HG02884 (cell line): Measurements from ENCODE around the gene MEGF8.

ENCODE experiments used
- ATAC-seq: cut with Tn5 transposase; IDR thresholded peaks from one replicate; pipeline ENCODE4 v1.9.1; 2021; ENCODE audit warnings: mild to moderate bottlenecking, moderate library complexity; ENCODE audit not compliant: unreplicated experiment

MEGF8 gene

DNA sequence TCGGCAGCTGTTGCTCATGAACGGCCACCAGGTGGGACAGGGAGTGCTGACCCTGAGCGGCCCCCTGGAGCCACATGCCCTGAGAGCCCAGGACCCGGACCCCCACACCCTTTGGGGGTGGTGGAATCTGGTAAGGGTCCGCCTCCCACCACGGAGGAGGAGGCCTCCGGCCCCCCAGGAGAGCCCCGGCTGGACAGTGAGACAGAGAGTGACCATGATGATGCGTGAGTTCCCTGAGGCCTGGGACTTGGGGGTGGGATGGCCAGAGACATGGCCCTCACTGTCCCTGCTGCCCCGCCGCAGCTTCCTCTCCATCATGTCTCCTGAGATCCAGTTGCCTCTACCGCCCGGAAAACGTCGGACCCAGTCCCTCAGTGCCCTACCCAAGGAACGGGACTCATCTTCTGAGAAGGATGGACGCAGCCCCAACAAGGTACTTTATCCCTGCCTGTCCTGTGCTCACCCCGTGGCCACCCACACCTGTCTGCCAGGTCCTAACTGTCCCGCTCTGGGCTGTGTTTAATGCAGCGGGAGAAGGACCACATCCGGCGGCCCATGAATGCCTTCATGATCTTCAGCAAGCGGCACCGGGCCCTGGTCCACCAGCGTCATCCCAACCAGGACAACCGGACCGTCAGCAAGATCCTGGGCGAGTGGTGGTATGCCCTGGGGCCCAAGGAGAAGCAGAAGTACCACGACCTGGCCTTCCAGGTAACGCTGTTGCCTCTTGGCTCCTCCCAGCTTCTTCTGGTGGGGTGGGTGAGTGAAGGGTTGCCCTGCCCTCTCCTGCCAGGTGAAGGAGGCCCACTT lies 38.2 kb upstream of the MEGF8 start:
- ATAC-seq, result no peak

DNA sequence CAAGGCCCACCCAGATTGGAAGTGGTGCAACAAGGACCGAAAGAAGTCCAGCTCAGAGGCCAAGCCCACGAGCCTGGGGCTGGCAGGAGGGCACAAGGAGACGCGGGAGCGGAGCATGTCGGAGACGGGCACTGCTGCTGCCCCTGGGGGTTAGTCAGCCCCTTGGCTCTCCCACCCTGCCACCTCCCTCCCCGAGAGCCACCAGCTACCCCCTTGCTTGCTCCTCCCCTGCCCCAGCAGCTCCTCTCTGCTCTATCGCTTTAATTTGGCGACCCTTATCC lies 37.7 kb upstream of the MEGF8 start:
- ATAC-seq, result no peak

DNA sequence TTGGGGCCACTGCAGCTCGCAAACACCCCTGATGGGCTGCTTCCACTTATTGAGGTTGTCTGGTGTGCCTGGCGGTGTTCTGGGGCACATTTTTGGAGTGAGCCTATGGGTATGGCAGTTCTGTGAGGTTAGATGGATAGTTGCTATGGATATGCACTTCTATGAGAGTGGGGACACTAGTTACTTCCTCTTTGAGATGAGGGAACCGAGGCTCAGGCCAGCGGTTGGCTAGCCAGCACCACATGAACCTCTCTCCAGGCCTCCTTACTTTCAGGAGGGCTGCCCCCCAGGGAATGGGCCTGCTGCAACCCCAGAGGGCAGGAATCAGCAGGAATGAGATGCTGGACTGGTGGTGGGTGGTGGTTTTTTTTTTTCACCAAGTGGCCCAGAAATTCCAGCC lies 37.0 kb upstream of the MEGF8 start:
- ATAC-seq, result no peak

DNA sequence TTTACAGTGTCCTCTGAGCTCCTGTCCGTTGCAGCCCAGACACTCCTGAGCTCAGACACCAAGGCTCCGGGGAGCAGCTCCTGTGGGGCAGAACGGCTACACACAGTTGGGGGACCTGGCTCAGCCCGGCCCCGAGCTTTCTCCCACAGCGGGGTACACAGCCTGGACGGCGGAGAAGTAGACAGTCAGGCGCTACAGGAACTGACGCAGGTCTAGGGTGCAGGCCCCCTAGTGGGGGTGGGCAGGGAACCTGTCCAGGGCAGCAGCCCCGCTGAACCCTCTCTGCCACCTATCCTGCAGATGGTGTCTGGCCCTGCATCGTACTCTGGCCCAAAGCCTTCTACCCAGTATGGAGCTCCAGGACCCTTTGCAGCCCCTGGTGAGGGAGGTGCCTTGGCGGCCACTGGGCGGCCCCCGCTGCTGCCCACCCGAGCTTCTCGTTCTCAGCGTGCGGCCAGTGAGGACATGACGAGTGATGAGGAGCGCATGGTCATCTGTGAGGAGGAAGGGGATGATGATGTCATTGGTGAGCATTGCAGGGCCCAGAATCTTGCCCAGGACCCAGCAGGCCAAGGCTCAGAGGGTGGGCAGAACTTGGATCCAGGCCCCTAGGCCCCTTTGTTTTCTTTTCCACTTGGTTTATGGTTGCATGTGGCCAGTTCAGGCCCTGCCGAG lies 36.4 kb upstream of the MEGF8 start:
- no peak for ATAC-seq

DNA sequence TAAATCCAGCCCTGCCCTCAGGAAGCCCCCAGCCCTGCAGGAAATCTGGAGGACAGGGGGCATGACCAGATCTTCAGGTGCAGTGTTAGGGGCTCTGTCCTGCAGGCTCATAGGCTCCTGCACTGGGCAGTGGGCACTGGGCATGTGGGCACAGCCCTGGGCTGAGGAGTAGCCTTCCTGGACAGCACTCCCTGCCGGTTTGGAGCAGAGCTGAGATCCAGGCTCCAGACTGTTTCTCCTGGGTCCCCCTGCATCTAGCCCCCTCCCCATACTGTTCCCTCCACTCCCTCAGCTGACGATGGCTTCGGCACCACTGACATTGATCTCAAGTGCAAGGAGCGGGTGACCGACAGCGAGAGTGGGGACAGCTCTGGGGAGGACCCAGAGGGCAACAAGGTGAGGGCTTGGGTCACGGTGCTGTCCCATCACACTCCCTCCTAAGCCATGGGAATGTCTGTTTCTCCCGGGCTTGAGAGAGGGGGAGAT lies 35.8 kb upstream of the MEGF8 start:
- no peak for ATAC-seq

DNA sequence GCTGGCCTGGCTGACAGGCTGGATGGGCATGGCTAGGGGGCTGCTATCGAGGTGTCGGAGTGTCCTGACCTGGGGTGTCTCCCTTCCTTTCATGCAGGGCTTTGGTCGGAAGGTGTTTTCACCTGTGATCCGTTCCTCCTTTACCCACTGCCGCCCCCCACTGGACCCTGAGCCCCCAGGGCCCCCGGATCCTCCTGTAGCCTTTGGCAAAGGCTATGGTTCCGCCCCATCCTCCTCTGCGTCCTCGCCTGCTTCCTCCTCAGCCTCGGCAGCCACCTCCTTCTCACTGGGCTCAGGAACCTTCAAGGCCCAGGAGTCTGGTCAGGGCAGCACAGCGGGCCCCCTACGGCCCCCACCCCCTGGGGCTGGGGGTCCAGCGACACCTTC lies 35.3 kb upstream of the MEGF8 start:
- no peak for ATAC-seq

DNA sequence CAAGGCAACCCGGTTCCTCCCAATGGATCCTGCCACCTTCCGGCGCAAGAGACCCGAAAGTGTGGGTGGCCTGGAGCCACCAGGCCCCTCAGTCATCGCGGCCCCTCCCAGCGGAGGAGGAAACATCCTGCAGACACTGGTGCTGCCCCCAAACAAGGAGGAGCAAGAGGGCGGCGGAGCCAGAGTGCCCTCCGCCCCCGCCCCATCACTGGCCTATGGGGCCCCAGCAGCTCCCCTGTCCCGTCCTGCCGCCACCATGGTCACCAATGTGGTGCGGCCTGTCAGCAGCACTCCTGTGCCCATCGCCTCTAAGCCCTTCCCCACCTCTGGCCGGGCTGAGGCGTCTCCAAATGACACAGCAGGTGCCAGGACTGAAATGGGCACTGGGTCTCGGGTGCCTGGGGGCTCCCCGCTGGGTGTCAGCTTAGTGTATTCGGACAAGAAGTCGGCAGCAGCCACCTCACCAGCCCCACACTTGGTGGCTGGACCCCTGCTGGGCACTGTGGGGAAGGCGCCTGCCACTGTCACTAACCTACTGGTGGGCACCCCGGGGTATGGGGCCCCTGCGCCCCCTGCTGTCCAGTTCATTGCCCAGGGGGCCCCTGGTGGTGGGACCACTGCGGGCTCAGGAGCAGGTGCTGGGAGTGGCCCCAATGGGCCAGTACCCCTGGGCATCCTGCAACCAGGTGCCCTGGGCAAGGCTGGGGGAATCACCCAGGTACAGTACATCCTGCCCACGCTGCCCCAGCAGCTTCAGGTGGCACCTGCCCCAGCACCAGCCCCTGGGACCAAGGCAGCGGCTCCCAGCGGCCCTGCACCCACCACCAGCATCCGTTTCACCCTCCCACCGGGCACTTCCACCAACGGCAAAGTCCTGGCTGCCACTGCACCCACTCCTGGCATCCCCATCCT lies 34.7 kb upstream of the MEGF8 start:
- ATAC-seq, result no peak

DNA sequence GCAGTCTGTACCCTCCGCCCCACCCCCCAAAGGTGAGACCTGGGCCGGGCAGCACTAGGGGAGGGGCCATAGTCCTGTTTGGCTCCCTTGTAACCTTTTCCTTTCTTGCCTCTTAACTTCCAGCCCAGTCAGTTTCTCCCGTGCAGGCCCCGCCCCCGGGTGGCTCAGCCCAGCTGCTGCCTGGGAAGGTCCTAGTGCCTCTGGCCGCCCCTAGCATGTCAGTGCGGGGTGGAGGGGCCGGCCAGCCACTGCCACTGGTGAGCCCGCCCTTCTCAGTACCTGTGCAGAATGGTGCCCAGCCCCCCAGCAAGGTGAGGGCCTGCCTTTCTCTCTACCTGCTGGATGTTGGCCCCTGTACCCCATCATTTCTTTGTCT lies 34.0 kb upstream of the MEGF8 start:
- ATAC-seq, result no peak

DNA sequence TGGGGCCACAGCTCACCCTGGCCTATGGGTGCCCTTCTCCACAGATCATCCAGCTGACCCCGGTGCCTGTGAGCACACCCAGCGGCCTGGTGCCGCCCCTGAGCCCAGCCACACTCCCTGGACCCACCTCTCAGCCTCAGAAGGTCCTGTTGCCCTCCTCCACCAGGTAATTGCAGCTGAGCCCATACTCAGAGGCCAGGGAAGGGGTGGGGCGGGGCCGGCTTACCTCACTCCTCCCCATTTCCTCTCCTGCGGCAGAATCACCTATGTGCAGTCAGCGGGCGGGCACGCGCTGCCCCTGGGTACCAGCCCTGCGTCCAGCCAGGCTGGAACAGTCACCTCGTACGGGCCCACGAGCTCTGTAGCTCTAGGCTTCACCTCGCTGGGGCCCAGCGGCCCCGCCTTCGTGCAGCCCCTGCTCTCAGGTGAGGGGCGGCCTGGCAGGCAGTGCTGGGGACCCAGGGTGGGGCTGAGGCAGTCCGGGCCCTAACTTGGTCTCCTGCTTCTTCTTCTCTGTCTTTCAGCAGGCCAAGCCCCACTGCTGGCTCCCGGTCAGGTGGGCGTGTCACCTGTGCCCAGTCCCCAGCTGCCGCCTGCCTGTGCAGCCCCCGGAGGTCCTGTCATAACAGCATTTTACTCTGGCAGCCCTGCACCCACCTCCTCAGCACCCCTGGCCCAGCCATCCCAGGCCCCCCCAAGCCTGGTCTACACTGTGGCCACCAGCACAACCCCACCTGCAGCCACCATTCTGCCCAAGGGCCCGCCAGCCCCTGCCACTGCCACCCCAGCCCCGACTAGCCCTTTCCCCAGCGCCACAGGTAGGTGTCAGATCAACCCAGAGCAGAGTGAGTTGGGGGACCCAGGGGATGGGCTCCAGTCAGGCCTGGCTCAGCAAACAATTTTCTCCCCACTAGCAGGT lies 33.1 kb upstream of the MEGF8 start:
- no peak for ATAC-seq

DNA sequence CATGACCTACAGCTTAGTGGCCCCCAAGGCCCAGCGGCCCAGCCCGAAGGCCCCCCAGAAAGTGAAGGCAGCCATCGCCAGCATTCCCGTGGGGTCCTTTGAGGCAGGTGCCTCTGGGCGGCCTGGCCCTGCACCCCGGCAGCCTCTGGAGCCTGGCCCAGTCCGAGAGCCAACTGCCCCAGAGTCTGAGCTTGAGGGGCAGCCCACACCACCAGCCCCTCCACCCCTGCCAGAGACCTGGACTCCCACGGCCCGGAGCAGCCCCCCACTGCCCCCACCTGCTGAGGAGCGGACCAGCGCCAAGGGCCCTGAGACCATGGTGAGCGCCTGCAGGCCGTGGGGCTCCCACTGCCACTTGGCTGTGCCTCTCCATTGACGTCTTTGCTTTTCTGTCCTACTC lies 32.5 kb upstream of the MEGF8 start:
- no peak for ATAC-seq

DNA sequence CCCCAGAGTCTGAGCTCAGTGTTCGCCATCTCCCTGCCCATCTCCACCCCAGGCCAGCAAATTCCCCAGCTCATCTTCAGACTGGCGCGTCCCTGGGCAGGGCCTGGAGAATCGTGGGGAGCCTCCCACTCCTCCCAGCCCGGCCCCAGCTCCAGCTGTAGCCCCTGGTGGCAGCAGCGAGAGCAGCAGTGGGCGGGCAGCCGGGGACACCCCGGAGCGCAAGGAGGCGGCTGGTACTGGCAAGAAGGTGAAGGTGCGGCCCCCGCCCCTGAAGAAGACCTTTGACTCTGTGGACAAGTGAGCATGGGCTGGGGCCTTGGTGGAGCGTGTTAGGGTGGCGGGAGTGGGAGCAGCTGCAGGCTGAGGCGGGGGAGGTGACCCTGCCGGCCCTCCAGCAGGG lies 31.9 kb upstream of the MEGF8 start:
- no peak for ATAC-seq

DNA sequence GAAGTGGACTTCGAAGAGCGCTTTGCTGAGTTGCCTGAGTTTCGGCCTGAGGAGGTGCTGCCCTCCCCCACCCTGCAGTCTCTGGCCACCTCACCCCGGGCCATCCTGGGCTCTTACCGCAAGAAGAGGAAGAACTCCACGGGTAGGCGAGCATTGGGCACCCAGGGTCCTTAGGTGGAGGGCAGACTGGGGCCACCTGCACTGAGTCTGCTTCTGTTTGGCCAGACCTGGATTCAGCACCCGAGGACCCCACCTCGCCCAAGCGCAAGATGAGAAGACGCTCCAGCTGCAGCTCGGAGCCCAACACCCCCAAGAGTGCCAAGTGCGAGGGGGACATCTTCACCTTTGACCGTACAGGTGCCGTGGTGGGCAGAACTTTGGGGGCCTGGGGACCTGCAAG lies 31.5 kb upstream of the MEGF8 start:
- no peak for ATAC-seq

DNA sequence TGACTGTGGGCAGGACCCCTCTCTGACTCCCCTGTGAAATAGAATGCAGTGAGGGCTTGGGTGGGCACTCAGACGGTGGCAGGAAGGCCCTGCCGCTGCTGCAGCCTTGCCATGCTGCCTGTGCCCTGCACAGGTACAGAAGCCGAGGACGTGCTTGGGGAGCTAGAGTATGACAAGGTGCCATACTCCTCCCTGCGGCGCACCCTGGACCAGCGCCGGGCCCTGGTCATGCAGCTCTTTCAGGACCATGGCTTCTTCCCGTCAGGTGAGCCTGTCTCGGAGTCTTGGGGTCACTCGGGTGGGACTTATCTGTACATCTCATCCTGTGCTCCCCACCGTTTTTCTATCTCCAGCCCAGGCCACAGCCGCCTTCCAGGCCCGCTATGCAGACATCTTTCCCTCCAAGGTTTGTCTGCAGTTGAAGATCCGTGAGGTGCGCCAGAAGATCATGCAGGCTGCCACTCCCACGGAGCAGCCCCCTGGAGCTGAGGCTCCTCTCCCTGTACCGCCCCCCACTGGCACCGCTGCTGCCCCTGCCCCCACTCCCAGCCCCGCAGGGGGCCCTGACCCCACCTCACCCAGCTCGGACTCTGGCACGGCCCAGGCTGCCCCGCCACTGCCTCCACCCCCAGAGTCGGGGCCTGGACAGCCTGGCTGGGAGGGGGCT lies 30.8 kb upstream of the MEGF8 start:
- no peak for ATAC-seq

DNA sequence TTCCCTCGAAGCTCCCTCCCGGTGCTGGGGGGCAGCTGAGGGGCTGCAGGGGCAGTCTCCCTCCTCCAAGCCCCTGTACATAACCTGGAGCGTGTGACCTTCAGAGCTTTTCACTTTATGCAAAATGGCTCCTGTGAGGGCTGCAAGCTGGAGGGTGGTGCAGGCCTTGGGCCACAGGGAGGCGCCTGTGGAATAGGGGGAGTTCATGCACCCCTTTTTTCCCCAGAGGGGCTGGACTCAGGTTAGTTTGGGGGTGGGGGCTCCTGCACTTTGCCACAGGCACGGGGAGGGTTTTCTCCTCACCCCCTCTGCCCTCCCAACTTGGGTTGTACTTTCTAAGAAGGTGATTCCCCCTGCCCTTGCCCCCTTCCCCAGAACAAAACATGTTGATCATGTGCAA lies 30.1 kb upstream of the MEGF8 start:
- no peak for ATAC-seq

DNA sequence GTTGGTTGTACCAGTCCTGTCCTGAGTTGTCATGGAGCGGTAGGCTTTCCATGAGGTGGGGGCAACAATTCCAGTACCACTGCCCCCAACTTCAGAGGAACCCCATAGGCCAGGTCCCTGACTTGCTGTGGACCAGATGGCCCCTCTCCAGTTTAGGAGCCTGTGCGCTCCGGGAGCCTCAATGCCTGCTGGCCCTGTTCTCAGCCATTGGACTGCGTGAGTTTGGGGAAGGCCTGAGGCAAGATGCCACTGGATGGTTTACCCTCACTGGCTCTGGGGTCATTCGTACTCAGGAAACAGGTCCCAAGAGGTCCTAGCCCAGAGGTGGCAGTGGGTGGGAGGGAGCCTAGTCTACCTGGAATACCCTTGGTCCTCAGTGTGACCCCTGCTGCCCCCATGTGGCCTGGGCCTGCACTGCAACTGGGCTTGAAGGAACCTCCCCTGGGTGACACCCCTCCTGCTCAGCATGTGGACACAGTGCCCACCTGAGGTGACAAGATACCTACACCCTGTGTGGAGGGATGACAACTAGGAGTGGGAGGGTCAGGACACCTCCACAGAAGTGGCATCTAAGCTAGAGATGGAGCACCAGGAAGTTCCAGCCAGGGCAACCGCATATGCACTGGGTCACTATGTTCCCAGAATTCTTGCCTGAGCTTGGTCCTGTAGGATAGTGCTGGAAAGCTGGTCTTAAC lies 29.5 kb upstream of the MEGF8 start:
- no peak for ATAC-seq

DNA sequence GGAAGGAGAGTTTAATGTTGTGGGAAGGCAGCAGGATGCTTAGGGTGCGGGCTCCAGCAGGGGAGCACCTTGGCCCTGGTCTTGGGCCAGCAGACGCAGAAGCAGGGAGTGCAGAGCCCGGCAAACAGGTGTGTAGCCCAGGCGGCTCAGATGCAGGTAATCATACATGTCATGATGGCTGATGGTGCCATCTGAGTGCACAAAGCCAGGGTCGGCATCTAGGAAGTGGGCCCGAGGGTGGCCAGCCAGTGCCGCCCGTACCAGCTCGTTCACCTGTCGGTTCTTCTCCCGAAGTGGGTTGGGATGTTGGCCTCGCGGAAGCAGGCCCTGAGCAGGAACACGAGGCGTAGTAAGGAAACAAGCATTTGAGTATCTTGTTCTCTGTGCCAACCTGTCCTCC lies 28.4 kb upstream of the MEGF8 start:
- ATAC-seq, result no peak

DNA sequence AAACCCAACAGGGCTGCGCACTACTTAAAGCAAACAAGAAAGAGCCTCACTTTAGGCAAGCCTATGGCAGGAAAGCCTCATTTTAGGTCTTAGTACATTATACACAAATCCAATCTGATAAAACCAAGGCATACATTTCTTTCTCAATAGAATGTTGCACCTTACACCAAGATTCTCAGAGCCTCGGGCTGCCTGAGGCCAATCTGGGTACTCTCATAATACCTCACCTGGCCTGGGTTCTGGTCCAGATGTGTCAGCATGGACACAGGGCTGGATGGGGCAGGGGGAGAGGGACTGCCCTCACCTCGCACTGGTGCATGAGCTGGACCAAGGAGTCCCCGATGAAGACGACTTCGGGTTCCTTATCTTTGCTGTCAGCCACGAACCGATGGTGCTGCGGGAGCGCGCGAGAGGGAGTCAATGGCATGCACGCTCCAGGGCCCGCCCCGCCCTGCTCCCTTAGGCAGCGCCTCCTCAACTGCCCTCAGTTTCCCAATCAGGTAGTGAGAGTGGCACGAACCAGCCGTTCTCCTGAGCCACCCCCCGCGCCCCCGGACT lies 23.7 kb upstream of the MEGF8 start, which contains the start of gene PRR19:
TSS of gene PRR19 (plus strand) at position 487 of the 558 bp plus-strand sequence. CDS start 7,453 bp downstream, outside the sequence.
- ATAC-seq, result peak; percentile 14

DNA sequence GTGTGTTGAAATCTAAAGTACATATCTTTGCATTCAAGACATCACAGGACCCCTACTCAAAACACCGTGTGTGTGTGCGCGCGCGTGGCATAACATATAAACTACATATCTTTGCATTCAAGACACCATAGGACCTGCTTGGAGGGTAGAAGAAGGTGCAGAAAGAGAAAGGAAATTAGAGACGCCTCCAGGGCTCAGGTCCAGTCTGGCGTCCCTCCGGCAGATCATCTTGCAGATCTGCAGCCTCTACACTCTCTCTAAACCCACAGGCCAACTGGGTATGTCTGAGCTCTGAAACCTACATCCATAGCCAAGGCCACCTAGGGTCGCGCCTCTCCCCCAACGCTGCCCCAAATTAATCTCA lies 22.4 kb upstream of the MEGF8 start:
- no peak for ATAC-seq

DNA sequence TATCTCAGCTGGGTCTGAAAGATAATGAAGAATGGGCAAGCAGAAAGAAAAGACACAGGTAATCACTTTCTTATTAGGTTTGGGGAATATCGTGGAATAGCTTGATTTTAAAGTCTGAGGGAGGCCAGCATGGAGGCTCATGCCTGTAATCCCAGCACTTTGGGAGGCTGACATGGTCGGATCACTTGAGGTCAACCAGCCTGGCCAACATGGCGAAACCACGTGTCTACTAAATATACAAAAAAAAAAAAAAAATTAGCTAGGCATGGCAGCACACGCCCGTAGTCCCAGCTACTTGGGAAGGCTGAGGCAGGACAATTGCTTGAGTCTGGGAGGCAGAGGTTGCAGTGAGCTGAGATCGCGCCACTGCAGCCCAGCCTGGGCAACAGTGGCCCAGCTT lies 21.6 kb upstream of the MEGF8 start:
- no peak for ATAC-seq
